ENCODE data around the gene KDM4D.

KDM4D gene

DNA sequence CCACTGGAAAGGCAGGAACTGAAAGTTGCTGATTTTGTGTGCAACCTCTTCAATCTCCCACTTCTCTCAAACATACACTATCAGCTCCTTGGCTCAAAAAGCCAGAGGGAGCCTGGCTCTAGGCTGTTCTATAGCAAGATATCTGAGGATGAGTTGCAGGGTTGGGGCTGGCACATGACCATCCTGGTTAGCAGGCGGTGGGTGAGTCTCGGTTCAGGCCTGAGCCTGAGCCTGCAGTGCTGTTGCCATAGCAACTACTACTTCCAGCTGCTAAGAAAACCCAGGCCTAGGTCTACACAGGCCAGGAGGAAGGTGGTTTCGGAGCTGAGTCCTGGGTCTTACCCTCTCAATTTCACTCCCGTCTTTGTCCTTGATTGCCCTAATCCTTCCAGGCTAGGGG, 39.1 kb upstream of the KDM4D start:
- H3K27ac ChIP-seq (ENCODE audit: low read length): no peak overlapping the region
- no peaks in the 10 kb centered on the region for H3K27me3 ChIP-seq (ENCODE audit: low read depth, low read length)
- H3K4me1 ChIP-seq (ENCODE audit: control insufficient read depth in 1 of 2, insufficient read depth in 2 of 2, low read length in 2 of 2): peaks cover 8 to 23% of the 10 kb centered on the region in 2 donors
- H3K36me3 ChIP-seq (ENCODE audit: control insufficient read depth in 1 of 2, insufficient read depth in 2 of 2, low read length in 2 of 2): no peaks in the 10 kb centered on the region
- H3K9me3 ChIP-seq (ENCODE audit: control insufficient read depth in 1 of 2, low read length in 2 of 2): no peaks in the 10 kb centered on the region
- no peak overlapping the region for H3K4me3 ChIP-seq (ENCODE audit: low read depth in 1 of 2, low read length in 2 of 2)

DNA sequence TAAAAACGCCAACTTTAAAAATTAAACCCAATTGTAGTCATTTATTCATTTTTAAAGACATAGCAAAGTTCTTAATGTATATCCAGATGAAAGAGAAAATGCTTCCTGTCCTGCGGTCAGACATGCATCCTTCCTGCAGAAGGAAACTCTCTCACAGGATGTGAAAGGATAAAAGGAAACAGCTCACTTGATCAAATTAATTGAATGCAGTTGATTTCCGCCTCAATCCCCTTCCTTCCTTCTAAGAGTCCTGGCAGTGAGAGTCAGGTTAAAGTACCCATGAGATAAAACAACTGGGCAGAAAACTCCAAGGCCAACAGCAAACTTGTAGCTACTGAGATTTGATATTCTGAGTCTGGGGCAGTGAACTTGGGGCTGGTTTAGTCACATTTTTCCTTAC, 38.7 kb upstream of the KDM4D start:
- Histone ChIP-seq H3K4me3 (ENCODE audit: low read depth in 1 of 2, low read length in 2 of 2) (no peak overlapping the region), H3K27me3 (ENCODE audit: low read depth, low read length) (no peaks in the 10 kb centered on the region), H3K9me3 (ENCODE audit: control insufficient read depth in 1 of 2, low read length in 2 of 2) (no peaks in the 10 kb centered on the region), H3K27ac (ENCODE audit: low read length) (no peak overlapping the region), H3K4me1 (ENCODE audit: control insufficient read depth in 1 of 2, insufficient read depth in 2 of 2, low read length in 2 of 2) (peaks cover 8 to 23% of the 10 kb centered on the region in 2 donors), H3K36me3 (ENCODE audit: control insufficient read depth in 1 of 2, insufficient read depth in 2 of 2, low read length in 2 of 2) (no peaks in the 10 kb centered on the region)

DNA sequence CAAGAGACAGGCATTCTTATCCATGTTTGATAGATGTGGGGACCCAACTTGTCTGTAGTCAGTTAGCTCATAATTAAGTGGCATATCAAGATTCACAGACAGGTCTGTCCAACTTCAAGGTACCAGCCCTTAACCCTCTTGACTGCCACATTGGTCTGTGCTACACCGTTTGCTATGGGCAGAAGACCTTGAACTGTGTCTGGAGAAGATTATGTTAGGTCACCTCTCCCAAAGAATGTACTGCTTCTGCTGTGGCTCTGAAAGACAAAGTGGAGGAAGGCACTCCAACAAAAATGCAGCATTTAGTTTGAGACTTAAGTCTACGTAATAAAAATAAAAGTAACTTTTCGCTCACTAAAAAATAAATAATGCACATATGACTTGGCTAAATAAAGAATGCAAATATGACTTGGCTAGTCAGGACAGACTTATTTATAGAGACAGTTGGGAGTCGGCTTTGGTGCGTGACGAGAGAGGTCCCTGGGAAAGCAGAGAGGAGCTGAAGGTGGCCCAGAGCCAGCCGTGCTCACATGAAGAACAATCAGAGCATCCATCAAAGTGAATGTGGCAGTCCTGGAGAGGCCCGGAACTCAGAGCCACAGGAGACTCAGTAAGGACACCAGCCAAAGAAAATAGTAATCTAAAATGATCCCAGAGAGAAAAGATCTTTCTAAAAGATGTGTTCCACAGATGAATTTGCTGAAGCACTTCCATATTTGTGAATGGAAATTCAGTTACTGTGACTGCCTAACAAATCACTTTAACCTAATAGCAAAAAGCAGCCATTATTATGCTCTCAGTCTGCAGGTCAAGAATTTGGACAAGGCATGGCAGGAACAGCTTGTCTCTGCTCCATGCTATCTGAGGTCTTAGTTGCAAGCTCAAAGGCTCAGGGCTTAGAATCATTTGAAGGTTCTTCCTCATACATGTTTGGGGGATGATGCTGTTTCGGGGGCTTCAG, 35.1 kb upstream of the KDM4D start:
- Histone ChIP-seq H3K36me3 (ENCODE audit: control insufficient read depth in 1 of 2, insufficient read depth in 2 of 2, low read length in 2 of 2) (no peaks in the 10 kb centered on the region), H3K9me3 (ENCODE audit: control insufficient read depth in 1 of 2, low read length in 2 of 2) (no peaks in the 10 kb centered on the region), H3K27me3 (ENCODE audit: low read depth, low read length) (no peaks in the 10 kb centered on the region), H3K4me3 (ENCODE audit: low read depth in 1 of 2, low read length in 2 of 2) (no peak overlapping the region), H3K27ac (ENCODE audit: low read length) (no peak overlapping the region), H3K4me1 (ENCODE audit: control insufficient read depth in 1 of 2, insufficient read depth in 2 of 2, low read length in 2 of 2) (peaks cover 8 to 20% of the 10 kb centered on the region in 2 donors)

DNA sequence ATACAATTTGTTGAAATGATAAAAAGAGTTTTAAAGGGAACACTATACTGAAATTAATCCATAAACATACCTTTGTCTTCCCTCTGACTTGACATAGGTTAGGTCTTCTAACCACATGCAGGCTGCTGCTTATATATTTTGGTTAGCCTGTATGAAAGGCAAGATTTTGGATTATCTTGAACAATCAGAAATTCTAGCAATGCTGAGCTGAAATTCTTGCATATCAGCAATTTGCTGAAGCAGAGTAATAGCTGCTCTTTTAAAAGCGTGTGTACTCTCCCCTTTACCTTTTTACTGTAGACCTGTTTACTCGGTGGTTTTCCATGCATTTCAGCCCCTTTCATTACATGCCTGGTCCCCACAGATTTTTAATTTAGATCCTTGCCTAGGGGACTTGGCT, 34.2 kb upstream of the KDM4D start:
- peaks cover 0 to 12% of the 10 kb centered on the region in 2 donors for H3K4me1 ChIP-seq (ENCODE audit: control insufficient read depth in 1 of 2, insufficient read depth in 2 of 2, low read length in 2 of 2)
- no peaks in the 10 kb centered on the region for H3K27me3 ChIP-seq (ENCODE audit: low read depth, low read length)
- H3K4me3 ChIP-seq (ENCODE audit: low read depth in 1 of 2, low read length in 2 of 2): no peak overlapping the region
- H3K36me3 ChIP-seq (ENCODE audit: control insufficient read depth in 1 of 2, insufficient read depth in 2 of 2, low read length in 2 of 2): no peaks in the 10 kb centered on the region
- H3K27ac ChIP-seq (ENCODE audit: low read length): no peak overlapping the region
- no peaks in the 10 kb centered on the region for H3K9me3 ChIP-seq (ENCODE audit: control insufficient read depth in 1 of 2, low read length in 2 of 2)

DNA sequence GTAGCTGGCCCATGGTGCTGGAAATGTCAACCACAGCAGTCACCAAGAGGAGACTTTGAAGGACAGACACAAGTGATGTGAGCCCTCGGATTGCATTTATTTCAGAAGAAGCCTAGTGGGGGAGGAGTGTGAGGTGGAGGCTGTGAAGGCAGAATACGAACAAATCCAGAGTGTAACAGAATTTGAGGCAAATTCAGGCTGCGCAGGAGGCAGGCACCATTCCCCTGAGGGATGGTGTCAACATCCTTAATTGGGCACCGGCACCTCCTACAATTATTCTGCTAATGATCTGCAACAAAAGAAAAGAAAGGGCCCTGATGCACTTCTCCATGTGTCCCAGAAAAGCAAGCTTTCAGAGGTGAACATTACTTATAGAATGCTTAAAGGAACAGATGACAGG, 32.4 kb upstream of the KDM4D start:
- Histone ChIP-seq H3K27me3 (ENCODE audit: low read depth, low read length) (no peaks in the 10 kb centered on the region), H3K4me1 (ENCODE audit: control insufficient read depth in 1 of 2, insufficient read depth in 2 of 2, low read length in 2 of 2) (peaks cover 0 to 12% of the 10 kb centered on the region in 2 donors), H3K4me3 (ENCODE audit: low read depth in 1 of 2, low read length in 2 of 2) (no peak overlapping the region), H3K9me3 (ENCODE audit: control insufficient read depth in 1 of 2, low read length in 2 of 2) (no peaks in the 10 kb centered on the region), H3K36me3 (ENCODE audit: control insufficient read depth in 1 of 2, insufficient read depth in 2 of 2, low read length in 2 of 2) (no peaks in the 10 kb centered on the region), H3K27ac (ENCODE audit: low read length) (no peak overlapping the region)

GRCh38 chr11:94946812-94947211, 26.7 kb upstream of the KDM4D start:
- no peak overlapping the region for H3K4me3 ChIP-seq (ENCODE audit: low read depth in 1 of 2, low read length in 2 of 2)
- no peaks in the 10 kb centered on the region for H3K36me3 ChIP-seq (ENCODE audit: control insufficient read depth in 1 of 2, insufficient read depth in 2 of 2, low read length in 2 of 2)
- no peaks in the 10 kb centered on the region for H3K9me3 ChIP-seq (ENCODE audit: control insufficient read depth in 1 of 2, low read length in 2 of 2)
- no peak overlapping the region for H3K27ac ChIP-seq (ENCODE audit: low read length)
- no peaks in the 10 kb centered on the region for H3K27me3 ChIP-seq (ENCODE audit: low read depth, low read length)
- H3K4me1 ChIP-seq (ENCODE audit: control insufficient read depth in 1 of 2, insufficient read depth in 2 of 2, low read length in 2 of 2): no peaks in the 10 kb centered on the region

GRCh38 chr11:94948070-94948617, 25.4 kb upstream of the KDM4D start:
- Histone ChIP-seq H3K27ac (ENCODE audit: low read length) (no peak overlapping the region), H3K36me3 (ENCODE audit: control insufficient read depth in 1 of 2, insufficient read depth in 2 of 2, low read length in 2 of 2) (no peaks in the 10 kb centered on the region), H3K27me3 (ENCODE audit: low read depth, low read length) (no peaks in the 10 kb centered on the region), H3K4me3 (ENCODE audit: low read depth in 1 of 2, low read length in 2 of 2) (no peak overlapping the region), H3K4me1 (ENCODE audit: control insufficient read depth in 1 of 2, insufficient read depth in 2 of 2, low read length in 2 of 2) (no peaks in the 10 kb centered on the region), H3K9me3 (ENCODE audit: control insufficient read depth in 1 of 2, low read length in 2 of 2) (no peaks in the 10 kb centered on the region)

DNA sequence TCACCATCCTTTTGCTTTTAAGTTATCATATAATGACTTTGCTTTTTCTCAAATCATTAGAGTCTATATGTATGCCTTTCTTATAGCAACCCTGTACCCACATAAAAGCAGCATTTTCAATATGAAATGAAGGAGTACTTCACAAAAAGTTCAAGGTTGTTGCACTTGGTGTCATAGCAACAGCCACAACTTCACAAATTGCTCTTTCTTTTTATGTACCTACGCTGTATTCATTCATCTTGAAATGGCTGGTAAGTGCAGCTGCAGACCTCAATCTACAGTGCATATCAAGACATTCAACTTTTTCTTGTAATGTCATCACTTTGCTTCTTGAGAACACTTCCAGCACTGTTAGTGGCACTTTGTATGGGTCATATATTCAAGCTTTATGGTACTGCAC, 18.8 kb upstream of the KDM4D start:
- Histone ChIP-seq H3K27me3 (ENCODE audit: low read depth, low read length) (no peaks in the 10 kb centered on the region), H3K4me1 (ENCODE audit: control insufficient read depth in 1 of 2, insufficient read depth in 2 of 2, low read length in 2 of 2) (no peaks in the 10 kb centered on the region), H3K4me3 (ENCODE audit: low read depth in 1 of 2, low read length in 2 of 2) (no peak overlapping the region), H3K9me3 (ENCODE audit: control insufficient read depth in 1 of 2, low read length in 2 of 2) (no peaks in the 10 kb centered on the region), H3K36me3 (ENCODE audit: control insufficient read depth in 1 of 2, insufficient read depth in 2 of 2, low read length in 2 of 2) (peaks cover 0 to 11% of the 10 kb centered on the region in 2 donors), H3K27ac (ENCODE audit: low read length) (no peak overlapping the region)

- no peaks in the 10 kb centered on the region for H3K4me1 ChIP-seq (ENCODE audit: control insufficient read depth in 1 of 2, insufficient read depth in 2 of 2, low read length in 2 of 2)
- H3K4me3 ChIP-seq (ENCODE audit: low read depth in 1 of 2, low read length in 2 of 2): no peak overlapping the region
- peaks cover 12 to 29% of the 10 kb centered on the region in 2 donors for H3K36me3 ChIP-seq (ENCODE audit: control insufficient read depth in 1 of 2, insufficient read depth in 2 of 2, low read length in 2 of 2)
- H3K27ac ChIP-seq (ENCODE audit: low read length): no peak overlapping the region
- no peaks in the 10 kb centered on the region for H3K9me3 ChIP-seq (ENCODE audit: control insufficient read depth in 1 of 2, low read length in 2 of 2)
- H3K27me3 ChIP-seq (ENCODE audit: low read depth, low read length): no peaks in the 10 kb centered on the region
Observed at GRCh38 chr11:94956963-94957362, 16.5 kb upstream of the KDM4D start.

GRCh38 chr11:94958121-94958696, 15.3 kb upstream of the KDM4D start:
- Histone ChIP-seq H3K36me3 (ENCODE audit: control insufficient read depth in 1 of 2, insufficient read depth in 2 of 2, low read length in 2 of 2) (peaks cover 23 to 41% of the 10 kb centered on the region in 2 donors), H3K4me3 (ENCODE audit: low read depth in 1 of 2, low read length in 2 of 2) (no peak overlapping the region), H3K27me3 (ENCODE audit: low read depth, low read length) (no peaks in the 10 kb centered on the region), H3K27ac (ENCODE audit: low read length) (peak overlapping the region; percentile 55), H3K9me3 (ENCODE audit: control insufficient read depth in 1 of 2, low read length in 2 of 2) (no peaks in the 10 kb centered on the region), H3K4me1 (ENCODE audit: control insufficient read depth in 1 of 2, insufficient read depth in 2 of 2, low read length in 2 of 2) (no peaks in the 10 kb centered on the region)

DNA sequence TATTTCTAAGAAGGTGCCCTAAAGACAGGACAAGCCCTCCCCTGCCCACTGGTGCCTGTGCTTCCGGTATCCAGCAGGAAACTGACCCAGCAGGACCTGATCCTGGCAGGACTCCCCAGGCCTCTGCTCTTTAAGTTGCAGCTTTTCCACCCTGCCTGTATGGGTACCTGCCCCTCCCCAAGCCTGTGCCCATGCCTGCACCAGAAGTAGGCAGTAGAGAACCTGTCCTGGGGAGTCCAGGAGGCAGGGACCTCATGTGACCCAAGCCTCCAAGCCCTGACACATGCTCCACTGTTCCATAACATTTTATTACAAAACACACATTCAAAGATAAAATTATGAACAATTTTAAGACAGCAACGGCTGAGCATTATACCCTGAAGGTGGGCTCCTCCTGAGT, 14.3 kb upstream of the KDM4D start:
- H3K27me3 ChIP-seq (ENCODE audit: low read depth, low read length): no peaks in the 10 kb centered on the region
- H3K9me3 ChIP-seq (ENCODE audit: control insufficient read depth in 1 of 2, low read length in 2 of 2): no peaks in the 10 kb centered on the region
- no peaks in the 10 kb centered on the region for H3K4me1 ChIP-seq (ENCODE audit: control insufficient read depth in 1 of 2, insufficient read depth in 2 of 2, low read length in 2 of 2)
- H3K27ac ChIP-seq (ENCODE audit: low read length): no peak overlapping the region
- peaks cover 30 to 48% of the 10 kb centered on the region in 2 donors for H3K36me3 ChIP-seq (ENCODE audit: control insufficient read depth in 1 of 2, insufficient read depth in 2 of 2, low read length in 2 of 2)
- H3K4me3 ChIP-seq (ENCODE audit: low read depth in 1 of 2, low read length in 2 of 2): no peak overlapping the region
